Prostate gland (tissue), 2 donors: ENCODE measurements around the gene PDIA5. TPM values are rescaled to one million over a fixed set of nuclear protein-coding genes. Genes with fewer than 3 reads are reported as not detected.

Experiments
- DNase-seq: peaks from one replicate; pipeline ENCODE4 v3.0.0-alpha.2; 2019; ENCODE audit warnings: low spot score
- H3K27ac ChIP-seq, 2 donors: fragments of 200-600 bp; sonication (generic); 2 replicates each; pipeline ENCODE4 v1.5.1; 2017 to 2019
- H3K27me3 ChIP-seq: fragments of 200-600 bp; sonication (generic); replicated peaks from 2 replicates; pipeline ENCODE4 v1.5.1; 2019; ENCODE audit not compliant: insufficient read depth
- H3K36me3 ChIP-seq, 2 donors: fragments of 200-600 bp; sonication (generic); 1 replicate in 1 of 2; 2 replicates in 1 of 2; pipeline versions ENCODE4 v1.5.1 to v1.8.1; 2017 to 2019
- H3K4me1 ChIP-seq: fragments of 200-600 bp; sonication (generic); replicated peaks from 2 replicates; pipeline ENCODE4 v1.5.1; 2019
- H3K4me3 ChIP-seq, 2 donors: fragments of 200-600 bp; sonication (generic); 2 replicates each; pipeline ENCODE4 v1.5.1; 2017 to 2019
- H3K9me3 ChIP-seq: fragments of 200-600 bp; sonication (generic); 2 replicates; pipeline ENCODE4 v1.5.1; 2017
- CTCF ChIP-seq, 4 experiments: fragments of 200-600 bp in 2 of 4; fragments of 450-650 bp in 2 of 4; sonication (generic) in 2 of 4; IDR thresholded peaks; 1 replicate in 3 of 4; 2 replicates in 1 of 4; pipeline ENCODE4 v1.5.1; 2016 to 2019; ENCODE audit warnings: antibody characterized with exemption in 4 of 4, mild to moderate bottlenecking in 2 of 4, moderate library complexity in 2 of 4
- POLR2A ChIP-seq: fragments of 450-650 bp; IDR thresholded peaks from one replicate; pipeline ENCODE4 v1.6.1; 2016; ENCODE audit warnings: antibody characterized with exemption, mild to moderate bottlenecking
- POLR2AphosphoS5 ChIP-seq: sonication (generic); formaldehyde crosslinking; IDR thresholded peaks from one replicate; pipeline ENCODE4 v1.6.1; 2017; ENCODE audit warnings: antibody characterized with exemption
- WGBS: methylation state at CpG from one replicate; pipeline ENCODE4 v1.1.5; 2018; 5-methylcytosine and 5-hydroxymethylcytosine counted together
- intact Hi-C: fragments of 100-400 bp; cut with DNase I; formaldehyde crosslinking; loops from one replicate; pipeline ENCODE4 v1.14.2; 2022
- total RNA-seq, 2 donors: library from RNA; depleted of rRNA; stranded (reverse); fragments of >200 nt; gene quantifications; one replicate each; pipeline ENCODE4 v1.1.0, GENCODE V29; 2016

The PDIA5 gene
- total RNA-seq, 2 donors from 2014 or later: 67.9 to 75.9 TPM

GRCh38 chr3:123054931-123055330 lies 11.9 kb upstream of the PDIA5 start:
- Histone ChIP-seq H3K4me1 (no peaks in the 10 kb centered on the region), H3K27me3 (no peaks in the 10 kb centered on the region), H3K27ac (no peak overlapping the region), H3K9me3 (no peaks in the 10 kb centered on the region), H3K36me3 (no peaks in the 10 kb centered on the region), H3K4me3 (no peak overlapping the region)
- intact Hi-C loops: no loop called here
- WGBS: 81% methylated on average over 4 of the region's 4 CpGs
- no peak for DNase-seq
- TF ChIP-seq CTCF (IDR thresholded peaks at IDR 0.05): no peak
- TF ChIP-seq POLR2AphosphoS5: no peak
- TF ChIP-seq POLR2A: no peak

- intact Hi-C loops: no loop called here
- no peak overlapping the region for H3K4me3 ChIP-seq
- 76% methylated on average over 5 of the region's 5 CpGs for WGBS
- no peak for TF ChIP-seq POLR2A
- TF ChIP-seq POLR2AphosphoS5: no peak
- TF ChIP-seq CTCF (IDR thresholded peaks at IDR 0.05): no peak
- H3K36me3 ChIP-seq: no peaks in the 10 kb centered on the region
- no peaks in the 10 kb centered on the region for H3K9me3 ChIP-seq
- no peaks in the 10 kb centered on the region for H3K27me3 ChIP-seq
- no peak for DNase-seq
- no peak overlapping the region for H3K27ac ChIP-seq
- H3K4me1 ChIP-seq: no peaks in the 10 kb centered on the region
Measured at GRCh38 chr3:123055352-123055751, 11.5 kb upstream of the PDIA5 start.

GRCh38 chr3:123058505-123058904 lies 8.3 kb upstream of the PDIA5 start:
- intact Hi-C loops: no loop called here
- Histone ChIP-seq H3K4me1 (no peaks in the 10 kb centered on the region), H3K27me3 (no peaks in the 10 kb centered on the region), H3K4me3 (no peak overlapping the region), H3K27ac (no peak overlapping the region), H3K9me3 (no peaks in the 10 kb centered on the region), H3K36me3 (no peaks in the 10 kb centered on the region)
- 96% methylated on average over 5 of the region's 5 CpGs for WGBS
- no peak for TF ChIP-seq POLR2A
- no peak for TF ChIP-seq POLR2AphosphoS5
- TF ChIP-seq CTCF (IDR thresholded peaks at IDR 0.05): no peak
- DNase-seq: no peak

GRCh38 chr3:123060054-123060453 lies 6.8 kb upstream of the PDIA5 start:
- H3K4me1 ChIP-seq: no peaks in the 10 kb centered on the region
- H3K27ac ChIP-seq: no peak overlapping the region
- no peak for TF ChIP-seq POLR2A
- TF ChIP-seq POLR2AphosphoS5: no peak
- no peak for TF ChIP-seq CTCF (IDR thresholded peaks at IDR 0.05)
- DNase-seq: no peak
- no peak overlapping the region for H3K4me3 ChIP-seq
- no peaks in the 10 kb centered on the region for H3K27me3 ChIP-seq
- no peaks in the 10 kb centered on the region for H3K36me3 ChIP-seq
- intact Hi-C loops: no loop called here
- H3K9me3 ChIP-seq: no peaks in the 10 kb centered on the region

- no peaks in the 10 kb centered on the region for H3K27me3 ChIP-seq
- no peaks in the 10 kb centered on the region for H3K36me3 ChIP-seq
- H3K4me3 ChIP-seq: no peak overlapping the region
- H3K9me3 ChIP-seq: no peaks in the 10 kb centered on the region
- no peaks in the 10 kb centered on the region for H3K4me1 ChIP-seq
- no peak overlapping the region for H3K27ac ChIP-seq
- WGBS: 54% methylated on average over 7 of the region's 7 CpGs
- no peak for DNase-seq
- no peak for TF ChIP-seq POLR2AphosphoS5
- intact Hi-C loops: no loop called here
Measured at GRCh38 chr3:123061856-123062255, 5.0 kb upstream of the PDIA5 start.
